Thyroid gland (tissue), 4 donors: Measurements from ENCODE around the gene KLF11.

Source experiments
- CTCF ChIP-seq, 6 experiments: fragments of 200-600 bp in 3 of 6; fragments of 450-650 bp in 3 of 6; sonication (generic) in 3 of 6; IDR thresholded peaks; one replicate each; pipeline ENCODE4 v1.5.1; 2016 to 2019; ENCODE audit warnings: antibody characterized with exemption in 6 of 6, mild to moderate bottlenecking in 2 of 6, inconsistent platforms in 1 of 6, moderate library complexity in 1 of 6
- POLR2A ChIP-seq, 2 donors: fragments of 450-650 bp; IDR thresholded peaks; one replicate each; pipeline ENCODE4 v1.6.1; 2017; ENCODE audit warnings: antibody characterized with exemption in 2 of 2, mild to moderate bottlenecking in 2 of 2, moderate library complexity in 1 of 2

GRCh38 chr2:10008809-10009176 lies 34.6 kb upstream of the KLF11 start:
- no peak for TF ChIP-seq CTCF (IDR thresholded peaks at IDR 0.05)
- no peak for TF ChIP-seq POLR2A (IDR thresholded peaks at IDR 0.05)
